Measurements from ENCODE around the gene ADGRL4.
"Not testable (repeated sequence)": the region's sequence is repeated elsewhere in the genome, so short reads cannot be mapped to it uniquely, and the experiment has no call there.

ADGRL4 gene

DNA sequence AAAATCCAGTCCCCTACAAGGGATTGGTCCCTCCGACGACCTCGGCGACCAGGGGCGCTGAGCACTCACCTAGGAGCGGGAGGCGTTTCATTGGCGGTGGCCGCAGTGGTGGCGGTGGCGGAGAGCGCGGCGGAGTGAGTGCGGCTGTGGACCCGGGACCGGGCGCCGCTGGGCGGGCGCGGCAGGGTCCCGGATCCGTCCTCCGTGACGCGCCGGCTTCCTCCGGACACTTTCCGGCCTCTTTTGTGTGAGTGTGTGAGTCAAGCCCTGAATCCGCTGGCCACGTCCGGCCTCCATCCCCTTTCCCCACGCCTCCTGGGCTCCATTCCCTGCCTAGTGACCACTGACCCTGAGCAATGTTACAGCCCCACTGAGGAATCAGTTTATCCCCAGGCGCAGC lies at the start of gene ADGRL4:
Gene ADGRL4, minus strand, starts transcription at position 167 of the 400 bp plus-strand sequence. Its CDS starts 76 bp downstream, at position 91.
- DNase-seq = no peak

DNA sequence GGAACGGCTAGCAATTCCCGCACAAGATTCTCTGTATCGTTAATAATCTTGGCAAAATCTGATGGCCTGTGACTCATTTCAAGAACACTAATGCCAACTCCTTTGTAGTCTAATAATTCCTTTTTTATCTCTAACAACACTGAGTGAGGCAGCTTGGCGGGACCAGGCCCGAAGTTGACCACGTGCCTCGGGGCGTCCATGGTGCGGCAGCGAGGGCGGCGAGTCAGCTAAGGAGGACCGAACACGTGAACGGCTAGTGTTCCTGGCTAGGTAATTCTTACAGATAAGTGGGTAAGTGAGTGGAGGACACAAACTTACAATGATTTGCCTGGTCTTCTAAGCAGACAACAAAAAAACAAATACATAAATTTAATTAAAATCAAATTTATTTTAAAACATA lies 49.3 kb upstream of the ADGRL4 start:
- DNase-seq = no peak

DNA sequence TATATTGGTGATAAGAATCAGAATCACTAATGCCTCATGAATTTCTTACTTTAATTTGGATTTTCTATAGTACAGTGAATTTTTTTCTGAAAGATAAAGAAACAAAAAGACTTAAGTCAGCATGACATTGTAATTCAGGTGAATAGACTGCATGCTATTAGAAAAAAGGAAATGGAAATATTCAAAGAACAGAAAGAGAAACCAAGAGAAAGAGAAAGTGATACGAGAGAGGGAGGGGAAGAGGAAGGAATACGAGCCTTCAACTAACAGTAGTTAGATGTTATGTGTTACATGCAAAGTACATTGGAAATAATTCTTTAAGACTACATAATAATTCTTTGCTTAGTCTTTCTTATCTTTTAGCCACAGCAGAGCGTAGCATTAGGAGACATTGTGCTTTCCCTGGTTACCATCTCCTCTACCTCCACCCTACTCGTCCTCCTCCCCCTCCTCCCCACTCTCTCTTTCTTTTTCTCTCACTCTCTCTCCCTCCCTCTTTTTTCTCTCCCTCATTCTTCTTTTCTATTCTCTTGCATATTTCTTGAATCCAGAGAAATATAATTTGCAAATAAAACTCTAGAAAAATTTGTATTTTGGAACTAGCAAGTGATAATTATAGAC lies 46.4 kb upstream of the ADGRL4 start:
- no peak for DNase-seq

DNA sequence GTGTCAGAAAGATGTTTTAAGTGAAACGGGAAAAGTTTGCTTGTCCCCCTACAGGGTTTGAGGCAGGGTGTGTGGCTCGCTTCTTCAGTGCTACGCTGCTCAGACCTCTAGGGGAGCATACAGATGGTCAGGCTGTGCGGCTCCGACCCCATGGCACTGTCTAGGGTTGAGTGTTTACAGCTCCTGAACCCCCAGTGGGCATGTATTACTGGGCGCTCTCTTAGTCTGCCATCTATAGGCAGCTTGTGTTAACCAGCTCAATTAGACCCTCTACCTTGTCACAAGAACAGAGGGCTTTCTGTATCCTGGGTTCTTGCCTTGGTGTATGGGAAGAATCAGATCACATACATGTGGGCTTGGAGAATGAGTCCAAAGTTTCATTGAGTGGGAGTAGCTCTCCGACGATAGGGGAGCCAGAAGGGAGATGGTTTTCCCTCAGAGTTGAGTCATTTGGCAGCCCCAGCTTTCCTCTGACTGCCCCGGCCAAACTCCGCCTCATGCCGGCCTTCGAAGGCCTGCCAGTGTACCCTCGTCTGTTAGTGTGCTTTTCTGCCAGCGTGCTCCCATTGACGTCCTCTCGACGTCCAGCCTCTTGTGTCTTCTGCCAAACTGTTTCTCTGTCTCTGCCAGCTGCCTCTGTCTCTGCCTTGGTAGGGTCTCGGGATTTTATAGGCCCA lies 38.6 kb upstream of the ADGRL4 start:
- DNase-seq = no peak

DNA sequence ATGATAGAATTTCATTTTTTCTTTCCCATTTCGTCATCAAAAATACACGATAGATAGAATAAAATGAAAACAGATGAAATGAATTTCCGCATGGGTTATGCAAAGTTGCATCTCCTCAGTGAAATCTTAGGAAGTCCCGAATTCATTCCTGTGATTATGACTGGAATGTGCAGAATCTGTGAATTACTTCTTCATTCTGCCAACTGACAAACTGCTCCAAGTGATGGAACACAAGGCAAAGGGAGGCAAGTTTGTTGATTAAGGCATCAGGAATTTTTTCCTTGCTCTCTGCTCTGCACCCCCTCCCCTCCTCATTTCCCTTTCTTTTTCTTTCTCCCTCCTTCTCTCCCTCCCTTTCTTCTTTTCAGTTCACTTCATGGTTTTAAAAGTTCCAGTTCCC lies 37.0 kb upstream of the ADGRL4 start:
- no peak for DNase-seq

DNA sequence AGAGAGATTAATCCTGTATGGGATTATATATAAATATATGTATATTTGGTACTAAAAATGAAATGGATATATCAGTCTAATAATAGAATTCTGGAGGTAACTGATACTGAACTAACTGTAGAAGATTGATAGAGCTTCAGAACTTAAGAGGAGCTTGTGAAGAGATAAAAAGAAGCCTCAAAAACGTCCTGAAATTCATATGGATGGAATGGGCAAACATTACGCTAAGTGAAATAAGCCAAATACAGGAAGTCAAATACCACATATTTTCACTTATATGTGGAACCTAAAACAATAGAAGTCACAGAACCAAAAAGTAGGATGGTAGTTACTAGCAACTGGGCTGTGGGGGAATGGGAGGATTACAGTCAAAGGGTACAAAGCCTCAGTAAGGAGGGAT lies 36.0 kb upstream of the ADGRL4 start:
- DNase-seq = no peak

DNA sequence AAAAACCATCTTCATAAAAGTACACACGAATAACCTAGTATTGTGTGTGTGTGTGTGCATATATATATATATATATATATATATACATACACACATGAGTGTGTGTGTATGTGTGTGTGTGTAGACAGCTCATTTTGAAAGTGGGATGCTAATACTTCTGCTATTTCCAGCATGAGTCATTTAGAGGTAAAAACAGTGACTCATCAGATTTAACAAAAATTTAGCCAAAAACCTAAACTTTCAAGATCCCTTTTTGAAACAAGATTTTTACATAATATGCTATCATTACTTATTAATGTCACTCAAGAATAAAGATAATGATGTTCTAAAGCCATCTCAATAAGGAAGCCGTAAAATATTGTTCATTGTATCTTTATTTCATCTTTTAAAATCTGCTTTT lies 35.6 kb upstream of the ADGRL4 start:
- DNase-seq = no peak

DNA sequence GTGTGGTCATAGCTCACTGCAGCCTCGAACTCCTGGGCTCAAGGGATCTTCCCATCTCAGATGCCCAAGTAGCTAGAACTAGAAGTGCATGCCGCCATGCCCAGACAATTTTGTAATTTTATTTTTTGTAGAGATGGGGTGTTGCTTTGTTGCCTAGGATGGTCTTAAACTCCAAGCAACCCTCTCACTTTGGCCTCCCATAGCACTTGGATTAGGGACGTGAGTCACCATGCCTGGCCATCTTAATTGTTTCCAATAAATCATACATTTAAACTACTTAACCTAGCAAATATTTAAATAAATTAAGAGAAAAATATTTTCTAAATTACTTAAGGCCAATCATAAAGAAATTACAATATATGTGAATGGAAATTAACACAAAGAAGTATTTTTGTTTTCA lies 35.1 kb upstream of the ADGRL4 start:
- no peak for DNase-seq

DNA sequence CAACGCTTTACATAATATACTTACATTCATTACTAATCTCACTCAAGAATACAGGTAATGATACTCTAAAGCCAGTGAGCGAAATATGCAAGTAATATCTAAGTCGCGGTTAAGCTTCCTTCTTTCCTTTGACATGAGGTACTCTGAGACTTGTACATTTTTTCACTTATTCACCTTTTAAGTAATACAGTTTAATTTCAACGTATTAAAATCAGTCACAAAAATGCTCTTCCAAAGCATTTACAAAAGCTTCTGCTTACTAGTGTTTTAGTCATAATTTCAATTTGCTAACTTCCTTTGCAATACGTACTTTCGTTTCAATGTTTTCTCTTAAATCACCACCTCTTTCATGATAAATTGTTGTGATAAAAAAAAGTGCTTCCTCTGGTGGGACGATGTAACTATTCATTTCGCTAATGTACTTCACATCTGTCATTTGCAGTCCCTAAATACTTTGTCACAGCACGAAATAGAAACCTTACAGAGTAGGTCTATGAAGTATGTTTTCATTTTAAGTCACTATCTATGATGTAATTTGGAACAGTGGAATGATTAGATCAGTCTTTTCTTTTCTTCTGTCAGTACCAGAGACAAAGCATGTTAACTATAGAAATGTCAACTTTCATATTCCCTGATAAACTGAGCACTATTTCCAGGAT lies 34.0 kb upstream of the ADGRL4 start:
- DNase-seq = no peak

DNA sequence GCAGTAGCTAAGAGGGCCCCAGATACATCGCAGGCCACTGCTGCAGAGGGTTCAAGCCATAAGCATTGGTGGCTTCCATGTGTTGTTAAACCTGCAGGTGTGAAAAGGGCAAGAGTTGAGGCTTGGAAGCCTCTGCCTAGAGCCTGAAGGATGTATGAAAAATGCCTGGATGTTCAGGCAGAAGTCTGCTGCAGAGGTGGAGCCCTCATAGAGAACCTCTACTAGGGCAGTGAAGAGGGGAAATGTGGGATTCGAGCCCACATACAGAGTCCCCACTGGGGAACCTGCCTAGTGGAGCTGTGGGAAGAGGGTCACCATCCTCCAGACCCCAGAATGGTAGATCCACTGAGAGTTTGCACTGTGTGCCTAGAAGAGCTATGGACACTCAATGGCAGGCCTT lies 30.6 kb upstream of the ADGRL4 start:
- no peak for DNase-seq

DNA sequence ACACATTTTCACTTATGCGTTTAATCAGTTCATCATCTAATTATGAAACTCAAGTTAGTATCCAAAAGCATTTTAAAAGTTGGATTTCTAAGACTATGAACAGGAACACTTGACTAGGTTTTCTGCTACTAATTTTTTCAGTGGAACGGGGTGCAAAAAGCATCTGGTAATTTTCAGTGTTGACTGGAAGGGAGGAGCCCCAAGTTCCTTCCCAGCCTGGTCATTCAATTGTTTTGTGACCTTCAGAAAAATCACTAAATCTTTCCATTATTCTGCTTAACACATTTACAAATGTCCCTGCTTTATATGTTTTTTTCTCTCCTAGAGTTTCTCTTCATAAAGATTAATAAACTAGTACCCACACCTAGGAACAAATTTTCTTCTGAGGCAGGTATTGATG lies 6.0 kb upstream of the ADGRL4 start:
- DNase-seq = no peak

DNA sequence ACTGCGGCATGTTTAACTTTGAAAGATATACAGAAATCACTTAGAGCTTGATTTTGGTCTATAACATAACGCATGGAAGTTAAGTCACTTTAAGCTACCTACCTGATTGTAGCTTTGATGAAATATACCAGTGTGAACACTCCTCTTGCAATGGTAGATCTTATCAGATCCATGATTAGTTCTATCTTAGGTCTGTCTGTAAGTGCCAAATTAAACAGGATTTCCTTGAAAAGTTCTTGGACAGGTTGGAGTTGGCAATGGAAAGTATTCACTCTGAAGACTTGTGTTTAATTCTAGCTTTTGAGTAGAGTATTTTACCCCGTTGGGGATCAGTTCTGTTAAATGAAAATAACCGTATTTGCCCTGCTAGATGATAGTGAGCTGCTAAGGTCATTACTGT lies 4.1 kb upstream of the ADGRL4 start:
- DNase-seq = no peak

DNA sequence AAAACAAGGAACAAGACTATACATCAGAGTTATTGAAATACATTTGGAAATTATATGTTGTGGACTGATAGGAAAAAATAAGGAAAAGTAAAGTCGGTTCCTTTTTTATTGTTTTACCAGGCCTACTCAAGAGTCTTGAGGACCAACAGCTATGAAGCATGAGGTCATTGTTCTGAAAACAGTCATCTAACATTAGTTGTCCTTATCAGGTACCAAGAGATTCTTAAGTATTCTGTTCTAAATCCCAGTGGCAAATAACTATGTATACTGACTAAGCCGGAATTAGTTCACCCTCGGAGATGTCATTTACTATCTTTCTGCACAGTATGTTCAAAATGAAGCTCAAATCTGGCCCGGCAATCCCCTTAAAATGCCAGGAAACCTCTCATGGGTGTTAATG lies 585 bp downstream of the ADGRL4 start:
- no peak for DNase-seq

DNA sequence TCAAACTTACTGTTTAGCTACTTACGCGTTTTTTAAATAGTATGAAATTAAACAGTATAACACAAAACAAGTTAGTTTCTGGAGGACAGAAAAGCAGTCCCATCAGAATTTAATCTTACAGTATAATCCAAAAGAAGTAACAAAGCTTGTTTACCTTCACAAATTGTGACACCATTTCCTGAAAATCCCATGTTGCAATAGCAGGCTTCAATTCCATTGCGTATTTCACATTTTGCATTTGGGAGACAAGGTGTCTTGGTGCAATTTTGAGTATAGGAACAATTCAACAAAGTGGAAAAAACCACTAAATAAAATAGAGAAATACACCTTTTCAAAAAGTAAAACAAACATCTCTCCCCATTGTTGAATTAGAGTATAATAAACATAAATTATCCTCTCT lies 1.6 kb downstream of the ADGRL4 start:
- no peak for DNase-seq

DNA sequence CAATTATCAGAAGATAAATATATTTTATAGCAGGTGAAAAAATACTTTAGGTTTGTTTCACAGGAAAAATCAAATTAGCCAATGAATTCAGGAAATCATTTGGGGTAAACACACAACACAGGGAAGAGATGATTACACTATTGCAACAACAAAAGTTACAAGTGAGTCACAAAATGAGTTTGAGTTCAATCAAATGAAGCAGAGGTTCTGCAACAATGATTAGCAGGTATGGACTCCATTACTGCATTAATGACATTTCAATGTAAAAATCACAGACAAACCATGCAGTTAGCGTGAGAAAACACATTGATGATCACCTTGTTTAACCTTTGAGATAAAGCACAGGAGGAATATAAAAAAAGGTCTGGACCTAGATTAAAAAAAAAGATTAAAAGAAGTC lies 9.7 kb downstream of the ADGRL4 start:
- no peak for DNase-seq

DNA sequence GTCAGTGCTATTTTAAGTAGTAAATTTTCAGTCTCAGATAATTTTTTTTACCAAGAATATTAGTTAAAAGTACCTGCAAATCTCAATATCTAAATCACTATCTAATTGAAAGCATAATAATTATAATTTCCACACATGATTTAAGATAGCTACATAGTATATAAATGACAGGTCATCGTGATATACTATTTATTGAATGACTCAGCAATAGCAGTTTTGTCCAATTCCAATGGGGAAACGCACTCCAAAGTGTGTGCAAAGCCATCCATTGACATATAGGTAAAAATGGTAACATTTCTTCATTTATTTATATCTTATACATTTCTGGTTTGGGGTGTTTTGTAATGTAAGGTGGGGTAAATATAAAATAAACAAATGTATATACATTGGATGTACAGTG lies 19.5 kb downstream of the ADGRL4 start:
- DNase-seq = no peak

DNA sequence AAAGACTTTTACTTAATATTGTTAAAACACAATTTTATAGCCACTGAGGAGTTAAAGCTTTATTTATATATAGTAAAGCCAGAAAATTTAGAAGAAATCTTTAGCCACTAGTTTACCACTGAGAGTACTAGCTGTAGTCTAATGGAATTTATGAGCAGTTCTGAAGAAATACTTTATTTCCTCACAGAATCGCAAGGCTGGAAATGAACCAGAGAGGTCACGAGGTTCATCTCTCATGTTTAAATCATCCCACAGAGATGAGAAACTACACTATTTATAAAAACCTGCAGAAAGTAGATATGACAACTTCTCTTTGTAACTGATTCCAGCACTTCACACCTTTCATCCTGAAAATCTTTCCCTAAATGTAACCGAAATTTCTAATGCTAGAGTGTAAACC lies 26.0 kb downstream of the ADGRL4 start:
- no peak for DNase-seq

DNA sequence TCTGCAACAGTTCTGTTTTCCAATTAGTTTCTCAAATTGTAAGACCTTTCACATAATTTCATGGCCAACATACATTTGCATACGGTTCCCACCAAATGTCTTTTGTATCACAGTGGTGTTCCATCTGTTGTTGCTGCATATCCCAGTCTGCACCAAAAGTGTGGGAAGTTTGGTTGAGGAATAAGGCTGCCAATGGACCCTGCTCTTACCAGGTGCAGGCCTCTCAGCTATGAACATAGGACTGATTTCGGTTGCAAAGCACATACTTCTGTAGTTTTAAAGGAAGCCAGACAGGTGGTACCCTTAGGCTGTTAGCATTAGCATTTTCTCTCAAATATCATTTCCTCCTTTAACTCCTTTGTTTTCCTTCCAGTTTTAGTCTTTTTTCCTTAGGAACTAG lies 33.8 kb downstream of the ADGRL4 start:
- DNase-seq = no peak

DNA sequence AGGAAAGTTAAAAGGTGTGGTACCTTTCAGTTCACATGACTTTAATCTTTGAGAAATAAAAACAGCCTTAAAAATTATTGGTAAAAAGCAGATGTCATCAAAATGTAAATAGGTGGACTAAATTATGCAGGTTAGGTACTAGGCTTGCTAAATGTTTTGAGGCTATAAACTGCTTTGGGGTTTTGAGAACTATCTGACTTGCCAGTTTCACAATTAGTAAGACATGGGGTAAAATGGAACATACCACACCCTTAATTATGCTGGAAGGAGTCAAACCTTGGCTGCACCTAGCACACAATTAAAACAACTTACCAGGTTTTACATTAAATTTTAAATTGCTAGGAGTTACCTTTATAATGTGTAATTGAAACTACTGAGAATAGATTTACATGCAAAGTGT lies 39.4 kb downstream of the ADGRL4 start:
- DNase-seq = not testable (repeated sequence)

DNA sequence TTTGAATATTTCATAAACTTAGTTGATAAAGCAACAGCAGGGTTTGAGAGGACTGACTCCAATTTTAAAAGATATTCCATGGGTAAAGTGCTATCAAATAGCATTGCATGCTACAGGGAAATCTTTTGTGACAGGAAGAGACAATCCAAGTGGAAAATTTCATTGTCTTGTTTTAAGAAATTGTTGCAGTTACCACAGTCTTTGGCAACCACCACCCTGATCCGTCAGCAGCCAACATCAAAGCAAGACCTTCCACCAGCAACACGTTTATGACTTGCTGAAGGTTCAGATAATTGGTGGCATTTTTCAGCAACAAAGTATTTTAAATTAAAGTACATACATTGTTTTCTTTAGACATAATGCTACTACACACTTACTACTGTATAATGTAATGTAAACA lies 47.8 kb downstream of the ADGRL4 start:
- no peak for DNase-seq

DNA sequence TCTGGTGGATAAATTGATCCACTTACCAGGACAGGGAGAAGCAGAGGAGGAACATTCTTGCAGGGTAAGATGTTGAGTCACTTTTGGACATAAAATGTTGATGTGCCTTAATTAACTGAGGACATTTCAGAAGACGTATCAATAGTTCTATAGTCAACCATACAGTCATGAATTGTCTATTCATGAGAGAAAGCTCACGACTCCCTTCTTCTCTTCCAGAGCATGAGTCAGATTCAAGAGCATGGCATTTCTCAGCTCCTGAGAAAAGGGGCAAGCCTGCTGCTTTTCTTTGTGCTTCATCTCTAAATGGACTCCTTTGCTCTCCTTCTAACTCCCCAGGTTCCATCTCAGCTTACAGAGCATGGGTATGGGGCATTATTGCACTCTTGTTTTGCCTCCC lies 55.7 kb downstream of the ADGRL4 start:
- no peak for DNase-seq

DNA sequence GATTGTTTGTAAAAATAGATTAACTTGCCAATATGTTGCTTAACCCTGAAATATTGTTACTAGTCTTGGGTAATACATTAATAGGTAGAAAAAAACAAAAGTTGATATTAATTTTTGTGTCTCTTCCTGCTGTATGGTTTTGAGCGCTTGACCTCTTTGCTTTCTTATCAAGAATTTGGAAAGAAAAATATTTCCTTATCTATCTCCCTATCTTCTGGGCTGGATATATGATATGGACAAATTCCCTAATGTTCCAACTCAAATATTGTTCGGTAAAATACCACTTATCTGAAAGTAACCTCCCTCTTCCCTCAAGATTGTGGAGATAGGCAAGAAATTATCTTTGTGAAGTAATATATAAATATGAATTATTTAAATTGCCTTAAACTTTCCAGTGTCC lies 57.3 kb downstream of the ADGRL4 start:
- no peak for DNase-seq

DNA sequence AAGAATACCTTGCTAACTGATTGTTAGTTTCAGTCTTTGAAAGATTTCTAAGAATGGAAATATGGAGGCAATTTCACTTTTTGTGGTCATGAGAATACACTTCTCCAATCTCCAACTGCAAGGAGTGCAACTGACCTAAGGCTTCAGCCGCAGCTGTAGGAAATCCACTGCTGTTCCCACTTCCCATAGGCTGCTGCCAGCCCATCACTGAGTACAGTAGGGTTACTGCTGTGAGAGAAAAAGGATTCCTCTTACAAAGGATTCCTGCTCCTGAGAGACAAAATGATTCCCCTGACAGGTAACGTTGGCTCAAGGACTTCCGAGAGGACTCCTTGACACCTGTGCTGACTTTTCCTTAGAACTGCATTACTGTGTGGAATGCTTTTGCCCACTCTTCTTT lies 87.4 kb downstream of the ADGRL4 start:
- no peak for DNase-seq

DNA sequence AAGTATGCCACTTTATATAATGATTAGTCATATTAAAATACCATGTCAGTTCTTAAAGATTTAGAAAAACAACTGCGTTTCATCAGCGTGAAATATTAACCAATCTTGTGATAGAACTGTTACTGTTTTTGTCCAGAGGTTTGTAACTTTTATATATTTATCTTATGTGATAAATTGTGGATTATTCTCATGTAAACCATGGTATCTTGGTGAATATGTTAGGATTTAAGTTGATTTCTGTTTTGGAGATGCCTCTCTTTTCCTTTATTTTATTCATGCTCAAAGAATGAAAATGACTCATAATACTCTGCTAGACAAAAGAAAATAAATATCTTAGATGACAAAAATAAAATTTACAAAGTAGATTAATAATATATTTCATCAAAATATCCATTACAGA lies 88.4 kb downstream of the ADGRL4 start:
- no peak for DNase-seq

DNA sequence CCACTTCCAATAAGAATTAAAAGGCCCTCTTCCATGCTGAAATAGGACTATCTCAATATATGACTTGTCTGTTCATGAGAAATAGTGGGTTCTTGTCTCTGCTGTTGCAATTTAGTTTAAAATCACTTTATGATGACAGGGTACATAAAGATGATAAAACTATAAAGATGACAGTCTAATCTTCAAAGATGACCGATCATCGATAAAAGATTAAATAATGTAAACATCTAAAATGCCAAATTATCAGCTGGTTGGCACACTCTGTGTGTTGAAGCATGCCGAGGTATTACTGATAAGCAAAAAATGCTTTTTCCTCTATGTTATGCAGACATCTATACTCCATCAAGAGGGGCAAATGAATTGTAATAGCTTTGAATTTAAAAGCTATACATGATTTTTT lies 89.5 kb downstream of the ADGRL4 start:
- DNase-seq = no peak

All from activated CD4-positive, alpha-beta T cell treated with anti-CD3 and anti-CD28 coated beads, Interleukin-2, amount 50 U/mL, for 48 hours (primary cell).